Measurements from ENCODE around the gene APLN.

DNA sequence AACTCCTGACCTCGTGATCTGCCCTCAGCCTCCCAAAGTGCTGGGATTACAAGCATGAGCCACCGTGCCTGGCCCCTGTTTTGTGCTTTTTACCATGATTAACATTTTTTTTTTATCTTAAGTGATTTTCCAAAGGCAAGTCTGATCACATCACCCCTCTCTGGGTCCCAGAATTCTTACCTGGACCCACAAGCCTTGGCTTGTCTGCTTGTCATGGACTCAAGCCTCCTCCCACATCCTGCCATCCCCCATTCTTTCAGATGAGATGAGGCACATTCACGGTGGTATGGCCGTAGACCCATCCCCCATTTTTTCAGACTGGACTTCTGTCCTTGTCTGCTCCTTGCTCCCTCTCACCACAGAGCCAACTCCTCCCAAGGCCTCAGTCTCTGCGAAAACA lies 55.3 kb downstream of the APLN start:
- TF ChIP-seq EZH2 (IDR thresholded peaks at IDR 0.05; ENCODE audit: borderline replicate concordance, low read length) = no peak
- TF ChIP-seq, protein P1, sequence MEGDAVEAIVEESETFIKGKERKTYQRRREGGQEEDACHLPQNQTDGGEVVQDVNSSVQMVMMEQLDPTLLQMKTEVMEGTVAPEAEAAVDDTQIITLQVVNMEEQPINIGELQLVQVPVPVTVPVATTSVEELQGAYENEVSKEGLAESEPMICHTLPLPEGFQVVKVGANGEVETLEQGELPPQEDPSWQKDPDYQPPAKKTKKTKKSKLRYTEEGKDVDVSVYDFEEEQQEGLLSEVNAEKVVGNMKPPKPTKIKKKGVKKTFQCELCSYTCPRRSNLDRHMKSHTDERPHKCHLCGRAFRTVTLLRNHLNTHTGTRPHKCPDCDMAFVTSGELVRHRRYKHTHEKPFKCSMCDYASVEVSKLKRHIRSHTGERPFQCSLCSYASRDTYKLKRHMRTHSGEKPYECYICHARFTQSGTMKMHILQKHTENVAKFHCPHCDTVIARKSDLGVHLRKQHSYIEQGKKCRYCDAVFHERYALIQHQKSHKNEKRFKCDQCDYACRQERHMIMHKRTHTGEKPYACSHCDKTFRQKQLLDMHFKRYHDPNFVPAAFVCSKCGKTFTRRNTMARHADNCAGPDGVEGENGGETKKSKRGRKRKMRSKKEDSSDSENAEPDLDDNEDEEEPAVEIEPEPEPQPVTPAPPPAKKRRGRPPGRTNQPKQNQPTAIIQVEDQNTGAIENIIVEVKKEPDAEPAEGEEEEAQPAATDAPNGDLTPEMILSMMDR (conservative IDR thresholded peaks at IDR 0.05 in 1 of 2, IDR thresholded peaks at IDR 0.05 in 1 of 2; ENCODE audit: extremely low read depth in 1 of 2, insufficient read depth in 1 of 2, low read depth in 1 of 2, low read length in 2 of 2) = no peak

Measured in mammary epithelial cell (primary cell).